Stimulated activated CD4-positive, alpha-beta T cell treated with anti-CD3 and anti-CD28 coated beads, Interleukin-1b, Interleukin-23, amount 100 ng/mL, for 48 hours (primary cell): ENCODE results near the gene TMEM231.
"Not testable (repeated sequence)": the region's sequence is repeated elsewhere in the genome, so short reads cannot be mapped to it uniquely, and the experiment has no call there.

ENCODE experiments used
- DNase-seq: peaks from one replicate; pipeline ENCODE4 v3.0.0-alpha.2; 2020

TMEM231 gene

DNA sequence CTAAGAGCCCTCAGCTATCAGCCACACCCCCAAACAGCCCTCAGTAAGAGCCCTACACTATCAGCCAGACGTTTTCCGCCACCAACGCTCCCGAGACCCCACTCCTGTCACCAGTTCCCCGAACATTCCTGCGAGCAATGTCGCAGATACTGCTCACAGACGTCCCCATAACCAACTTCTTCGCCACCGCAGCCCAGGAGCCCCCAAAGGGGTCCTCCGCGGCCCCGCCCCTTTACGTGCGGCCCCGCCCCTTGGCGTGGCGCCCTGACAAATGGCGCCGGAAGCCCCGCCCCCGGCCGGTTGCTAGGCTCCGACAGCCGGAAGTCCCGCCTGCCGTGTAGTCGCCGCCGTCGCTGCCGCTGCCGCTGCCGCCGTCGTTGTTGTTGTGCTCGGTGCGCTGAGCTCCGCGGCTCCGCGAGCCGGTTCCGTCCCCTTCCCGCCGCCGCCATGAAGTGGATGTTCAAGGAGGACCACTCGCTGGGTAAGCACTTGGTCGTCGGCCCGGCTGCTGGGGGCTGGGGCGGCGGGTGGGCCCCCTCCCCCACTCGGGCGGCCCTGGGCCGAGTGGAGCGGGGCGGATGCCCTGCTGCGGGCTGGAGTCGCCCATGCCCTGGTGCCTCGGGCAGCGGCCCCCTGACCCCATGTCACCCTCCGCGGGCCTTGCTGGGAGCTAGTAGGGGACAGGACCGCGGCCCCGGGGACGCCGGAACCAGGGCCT is 10.1 kb upstream of the TMEM231 start, which contains the start of gene GABARAPL2:
Gene GABARAPL2, plus strand, starts transcription at position 340 of the 718 bp plus-strand sequence. Its CDS starts 108 bp downstream, at position 448.
- peak; percentile 85 for DNase-seq

DNA sequence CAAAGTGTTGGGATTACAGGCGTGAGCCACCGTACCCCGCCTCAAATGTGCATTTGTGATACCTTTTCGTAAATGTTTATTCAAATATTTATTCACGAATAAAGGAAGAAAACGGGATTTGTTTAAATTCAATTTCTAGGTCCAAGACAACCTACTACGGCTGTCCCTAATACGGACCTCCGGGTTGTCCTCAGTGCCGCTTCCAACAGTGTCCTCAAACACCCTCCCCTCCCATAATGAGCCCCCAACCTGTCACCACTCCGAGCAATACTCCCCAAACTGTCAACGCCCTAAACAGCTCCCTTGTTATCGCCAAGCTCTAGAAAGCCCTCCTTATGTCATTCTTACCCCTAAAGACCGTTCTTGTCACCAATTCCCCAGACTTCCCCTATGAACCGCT is 9.6 kb upstream of the TMEM231 start:
- no peak for DNase-seq

DNA sequence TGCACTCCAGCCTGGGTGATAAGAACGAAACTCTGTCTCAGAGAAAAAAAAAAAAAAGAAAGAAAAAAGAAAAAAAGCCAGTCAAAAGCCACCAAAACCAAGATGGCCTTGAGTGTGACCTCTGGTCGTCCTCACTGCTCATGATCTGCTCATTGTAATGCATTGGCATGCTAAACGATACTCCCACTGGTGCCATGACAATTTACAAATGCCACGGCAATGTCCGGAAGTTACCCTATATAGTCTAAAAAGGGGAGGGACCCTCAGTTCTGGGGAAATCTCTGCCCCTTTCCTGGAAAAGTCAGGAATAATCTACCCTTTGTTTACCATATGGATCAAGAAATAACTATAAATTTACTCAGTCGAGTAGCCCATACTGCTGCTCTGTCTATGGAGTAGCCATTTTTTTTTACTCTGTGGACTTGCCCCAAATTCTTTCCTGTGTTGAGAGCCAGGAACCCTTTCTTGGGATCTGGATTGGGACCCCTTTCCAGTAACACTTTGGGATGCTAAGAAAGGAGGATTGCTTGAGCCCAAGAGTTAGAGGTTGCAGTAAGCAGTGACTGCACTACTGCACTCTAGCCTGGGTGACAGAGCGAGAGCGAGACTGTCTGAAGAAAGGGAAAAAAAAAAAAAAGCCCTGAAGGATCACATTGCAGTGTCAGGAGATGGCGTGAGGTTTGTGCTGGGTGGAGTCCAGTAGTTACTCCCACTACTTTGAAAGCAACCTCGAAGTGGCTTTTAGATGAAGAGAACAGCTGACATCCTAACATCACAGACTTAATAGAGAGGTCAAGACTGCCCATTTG is 3.7 kb upstream of the TMEM231 start:
- DNase-seq = no peak

DNA sequence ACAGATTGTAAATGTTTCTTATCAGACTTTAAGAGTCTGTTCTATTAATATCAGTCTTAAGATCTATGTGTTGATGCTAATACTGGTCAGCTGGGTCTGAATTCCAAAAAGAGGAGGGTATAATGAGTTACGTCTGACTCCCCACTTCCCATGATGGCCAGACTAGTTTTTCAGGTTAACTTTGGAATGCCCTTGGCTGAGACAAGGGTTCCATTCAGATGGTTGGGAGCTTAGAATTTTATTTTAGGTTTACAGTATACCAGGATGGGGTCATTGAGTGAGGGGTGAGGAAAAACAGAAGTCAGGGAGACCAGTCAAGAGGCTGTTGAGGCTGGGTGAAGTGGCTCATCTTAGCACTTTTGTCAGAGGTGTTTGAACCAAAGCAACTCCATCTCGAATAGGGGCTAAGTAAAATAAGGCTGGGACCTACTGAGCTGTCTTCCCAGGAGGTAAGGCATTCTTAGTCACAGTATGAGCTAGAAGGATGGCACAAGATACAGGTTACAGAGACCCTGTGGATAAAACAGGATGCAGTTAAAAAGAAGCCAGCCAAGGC is 2.9 kb upstream of the TMEM231 start:
- DNase-seq = no peak

DNA sequence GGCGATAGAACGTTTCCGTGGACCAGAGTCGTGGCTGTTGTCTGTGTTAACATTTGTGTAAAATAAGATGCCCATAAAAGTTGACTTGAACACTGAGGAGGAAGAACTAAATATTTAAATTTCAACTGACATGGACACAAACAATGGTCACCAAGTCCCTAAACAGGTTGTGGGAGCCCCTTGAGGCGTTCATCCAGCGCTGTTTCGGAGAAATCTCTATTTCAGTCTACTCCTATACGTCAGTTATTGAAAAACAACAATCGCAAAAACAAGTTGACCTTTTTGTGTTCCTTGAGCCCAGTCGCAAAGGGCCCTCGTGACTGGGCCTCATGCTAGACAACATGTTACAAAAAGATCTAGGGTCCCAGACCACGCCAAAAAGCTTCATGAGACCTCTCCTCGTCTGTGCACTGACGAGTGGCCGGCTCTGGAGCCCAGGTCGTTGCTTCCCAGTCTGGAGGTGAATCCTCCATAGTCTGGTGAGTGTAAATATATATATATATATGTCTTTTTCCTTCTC is 439 bp upstream of the TMEM231 start:
- no peak for DNase-seq

DNA sequence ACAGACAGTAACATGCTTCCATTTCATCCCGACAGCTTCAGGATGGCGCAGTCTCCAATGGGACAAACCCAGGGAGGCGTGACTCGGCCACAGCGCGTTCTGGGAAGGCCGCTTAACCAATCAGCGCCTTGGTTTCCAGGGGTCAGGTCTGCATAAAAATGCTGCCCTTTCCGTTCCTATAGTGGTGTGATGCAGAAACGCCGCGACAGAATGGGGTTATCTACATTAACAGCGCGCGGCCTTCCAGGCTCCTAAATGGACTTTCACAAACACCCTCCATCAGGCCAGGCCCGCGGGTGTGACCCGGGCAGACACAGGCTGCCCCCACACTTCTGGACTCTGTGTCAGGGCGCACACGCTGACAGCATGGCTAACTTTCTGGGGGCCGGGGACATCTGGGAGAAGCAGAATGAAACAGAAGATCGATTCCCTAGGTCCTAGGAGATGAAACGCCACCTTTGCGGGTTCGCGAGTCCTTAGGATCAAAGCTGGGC is 792 bp downstream of the TMEM231 start:
- DNase-seq = no peak

DNA sequence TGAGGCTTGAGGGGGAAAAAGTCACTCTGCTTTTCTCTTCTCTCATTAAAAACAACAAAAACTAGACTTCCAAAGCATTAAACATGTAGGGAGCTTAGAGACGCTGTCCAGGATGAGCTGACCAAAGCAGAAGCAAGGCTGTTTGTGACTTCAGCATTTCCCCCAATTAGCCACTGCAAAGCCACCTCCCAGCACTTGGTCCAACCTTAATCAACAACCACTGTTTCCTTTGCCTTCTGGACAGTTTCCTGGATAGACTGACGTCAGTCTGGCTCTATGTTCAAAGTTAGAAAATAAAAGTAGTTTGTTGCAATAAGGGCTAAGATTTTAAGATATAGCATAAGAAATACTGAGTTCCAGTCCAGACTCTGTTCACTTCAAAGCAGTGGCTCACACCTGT is 3.1 kb downstream of the TMEM231 start:
- no peak for DNase-seq

DNA sequence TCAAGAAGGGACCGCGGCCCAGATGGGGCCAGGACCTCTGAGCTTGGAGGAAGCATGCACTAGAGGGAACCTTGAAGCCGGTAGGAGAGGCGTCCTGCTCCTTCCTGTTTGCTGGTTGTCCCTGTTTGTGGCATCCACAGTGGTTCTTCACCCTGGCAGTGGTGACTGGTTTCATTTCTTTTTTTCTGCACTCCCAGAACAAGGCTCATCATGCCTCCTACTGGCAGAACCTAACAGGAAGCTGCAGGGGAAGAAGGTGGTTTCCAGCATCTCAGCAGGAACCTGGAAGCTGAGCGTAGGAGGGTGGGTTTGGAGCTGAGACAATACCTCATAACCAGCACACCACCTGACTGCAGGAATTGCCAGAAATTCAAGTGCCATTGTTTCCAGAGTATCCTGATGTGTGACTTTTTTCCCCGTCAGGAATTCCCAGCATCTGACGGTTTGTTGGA is 5.8 kb downstream of the TMEM231 start:
- DNase-seq = peak; percentile 39

DNA sequence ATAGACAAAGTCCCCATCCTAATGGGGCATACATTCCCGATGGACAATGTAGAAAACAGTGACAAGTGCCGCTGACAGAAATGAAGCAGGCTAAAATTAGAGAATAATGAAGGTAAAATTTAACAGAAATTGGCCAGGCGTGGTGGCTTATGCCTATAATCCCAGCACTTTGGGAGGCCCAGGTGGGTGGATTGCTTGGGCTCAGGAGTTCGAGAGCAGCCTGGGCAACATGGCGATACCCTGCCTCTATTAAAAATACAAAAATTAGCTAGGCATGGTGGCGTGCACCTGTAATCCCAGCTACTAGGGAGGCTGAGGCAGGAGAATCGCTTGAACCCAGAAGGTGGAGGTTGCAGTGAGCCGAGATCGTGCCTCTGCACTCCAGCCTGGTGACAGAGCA is 7.6 kb downstream of the TMEM231 start:
- DNase-seq = not testable (repeated sequence)

DNA sequence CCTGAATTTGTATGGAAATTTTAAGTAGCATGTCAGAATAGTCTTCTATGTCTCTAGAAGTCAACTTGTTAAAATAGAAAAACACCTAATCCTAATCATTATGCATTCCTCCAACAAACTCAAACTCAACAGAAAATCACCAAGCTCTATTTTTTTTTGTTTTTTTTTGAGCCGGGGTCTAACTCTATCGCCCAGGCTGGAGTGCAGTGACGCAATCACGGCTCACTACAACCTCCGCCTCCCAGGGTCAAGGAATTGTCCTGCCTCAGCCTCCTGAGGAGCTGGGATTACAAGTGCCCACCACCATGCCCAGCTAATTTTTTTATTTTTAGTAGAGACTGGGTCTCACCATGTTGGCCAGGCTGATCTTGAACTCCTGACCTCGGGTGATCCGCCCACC is 9.8 kb downstream of the TMEM231 start:
- DNase-seq = no peak

DNA sequence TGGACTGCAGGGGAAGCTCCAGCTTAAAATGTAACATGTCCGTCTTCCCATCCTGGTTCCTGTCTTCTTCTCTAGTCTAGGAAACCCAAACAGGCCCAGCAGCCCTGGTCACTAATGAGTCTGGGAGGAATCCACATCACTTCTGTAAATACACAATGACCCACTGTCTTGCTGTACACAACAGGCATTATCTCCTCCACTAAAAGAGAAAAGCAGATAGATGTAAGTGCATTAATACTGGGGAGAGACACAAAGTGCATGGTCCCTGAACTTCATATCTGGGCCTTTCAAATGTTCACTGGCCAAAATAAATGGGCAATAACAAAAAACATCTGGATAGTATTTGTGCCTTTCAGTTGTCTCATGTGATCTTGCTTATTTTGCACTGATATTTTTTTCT is 10.2 kb downstream of the TMEM231 start:
- not testable (repeated sequence) for DNase-seq

DNA sequence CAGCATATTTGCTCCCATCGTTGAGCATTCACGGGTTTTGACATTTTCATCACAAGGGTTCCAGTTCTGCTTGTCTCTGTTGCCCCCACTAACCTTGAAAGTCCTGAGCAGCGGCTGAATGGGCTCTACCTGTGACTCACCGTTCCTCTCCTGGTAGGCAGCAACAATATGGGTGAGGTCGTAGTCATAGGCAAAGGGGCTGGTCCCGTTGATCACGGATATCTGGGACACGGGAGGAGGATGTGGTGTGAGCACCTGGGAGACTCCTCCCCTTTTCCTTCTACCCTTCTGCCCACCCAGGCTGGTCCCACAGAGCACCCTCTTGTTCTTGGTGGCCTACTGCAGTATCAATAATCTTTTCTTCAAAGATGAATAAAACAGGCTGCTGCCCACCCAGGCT is 13.6 kb downstream of the TMEM231 start:
- DNase-seq = not testable (repeated sequence)

DNA sequence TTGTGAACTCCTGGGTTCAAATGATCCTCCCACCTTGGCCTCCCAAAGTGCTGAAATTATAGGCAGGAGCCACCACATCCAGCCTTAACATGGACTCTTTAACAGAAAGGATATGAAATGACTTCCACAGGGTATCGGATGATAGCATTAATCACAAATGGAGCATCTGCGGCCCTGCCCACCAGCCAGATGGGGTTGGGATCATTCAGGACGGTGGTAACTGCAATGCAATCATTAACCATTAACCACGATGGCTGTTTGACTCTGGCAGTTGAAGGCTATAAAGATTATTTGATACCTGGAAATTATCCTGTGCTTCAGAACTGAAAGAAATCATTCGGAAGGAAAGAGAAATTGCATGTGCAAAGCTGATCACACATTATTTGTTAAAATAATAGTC is 14.8 kb downstream of the TMEM231 start:
- no peak for DNase-seq

DNA sequence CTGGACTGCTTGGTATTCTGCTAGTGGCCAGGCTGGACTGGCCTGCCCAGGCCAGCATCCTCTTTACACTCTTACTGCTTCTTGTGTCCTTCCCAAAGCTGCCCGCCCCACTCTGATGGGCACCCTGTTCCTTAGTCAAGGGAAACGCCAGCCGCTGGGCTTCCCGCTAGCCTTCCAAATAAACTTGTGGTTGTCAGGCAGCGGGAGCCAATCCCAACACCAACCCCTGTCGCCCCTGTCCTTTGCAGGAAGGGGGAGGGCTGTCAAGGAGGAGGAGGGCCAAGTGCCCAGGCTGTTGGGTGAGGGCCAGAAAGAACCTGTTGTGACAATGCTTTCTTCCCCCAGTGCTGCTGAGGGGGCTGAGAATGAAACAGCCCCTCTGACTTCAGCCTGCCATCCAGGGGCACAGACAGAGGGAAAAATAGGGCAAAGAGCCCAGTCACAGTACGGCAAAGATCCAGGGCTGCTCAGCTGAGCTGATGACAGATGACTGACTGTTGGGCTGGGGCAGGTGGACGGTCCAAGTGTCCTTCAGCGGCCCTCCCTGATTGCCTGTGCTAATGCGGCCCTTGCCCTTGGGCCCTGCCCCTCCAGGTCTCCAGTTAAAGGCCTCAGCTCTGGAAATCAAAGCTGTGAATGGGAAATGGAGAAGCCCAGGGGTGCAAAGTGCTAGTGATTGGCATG is 17.0 kb downstream of the TMEM231 start:
- DNase-seq = not testable (repeated sequence)

DNA sequence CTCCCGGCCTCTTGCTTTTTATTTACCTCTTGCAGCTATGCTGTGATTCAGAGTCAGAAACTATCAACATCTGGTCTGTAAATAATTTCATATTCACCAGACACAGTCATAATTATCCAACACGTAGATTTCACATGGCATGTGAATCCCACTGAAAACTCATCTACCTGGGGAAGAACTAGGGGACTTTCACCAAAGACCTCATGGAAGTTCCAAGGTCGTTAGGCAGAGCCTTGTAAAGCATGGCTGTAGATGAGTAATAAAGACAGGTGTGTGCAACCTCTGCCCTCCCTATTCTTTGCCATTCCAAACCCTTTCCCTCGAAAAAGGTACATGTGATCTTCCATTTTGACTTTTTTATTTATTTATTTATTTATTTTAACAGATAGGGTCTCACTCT is 18.3 kb downstream of the TMEM231 start:
- no peak for DNase-seq

DNA sequence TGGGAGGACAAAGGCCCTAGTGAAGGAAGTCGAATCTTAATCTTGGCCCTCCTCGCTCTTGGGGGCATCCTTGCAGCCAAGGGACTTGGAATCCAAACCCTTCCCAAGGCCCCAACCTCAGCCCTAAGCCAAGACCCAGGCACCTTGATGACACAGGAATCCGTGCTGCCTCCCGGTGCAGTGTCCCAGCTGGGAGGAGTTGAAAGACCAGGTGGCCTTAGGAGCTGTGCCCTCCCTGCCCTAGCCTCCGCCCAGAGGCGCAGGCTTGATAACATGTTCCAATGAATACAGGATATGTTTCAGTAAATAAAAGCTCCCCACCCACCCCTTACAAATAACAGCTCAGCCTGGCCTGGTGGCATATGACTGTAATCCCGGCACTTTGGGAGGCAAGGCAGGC is 20.2 kb downstream of the TMEM231 start, which contains the start of gene CHST5:
Gene CHST5, minus strand, starts transcription at position 208 of the 400 bp plus-strand sequence. CDS start 5,724 bp downstream, outside the sequence.
- no peak for DNase-seq

DNA sequence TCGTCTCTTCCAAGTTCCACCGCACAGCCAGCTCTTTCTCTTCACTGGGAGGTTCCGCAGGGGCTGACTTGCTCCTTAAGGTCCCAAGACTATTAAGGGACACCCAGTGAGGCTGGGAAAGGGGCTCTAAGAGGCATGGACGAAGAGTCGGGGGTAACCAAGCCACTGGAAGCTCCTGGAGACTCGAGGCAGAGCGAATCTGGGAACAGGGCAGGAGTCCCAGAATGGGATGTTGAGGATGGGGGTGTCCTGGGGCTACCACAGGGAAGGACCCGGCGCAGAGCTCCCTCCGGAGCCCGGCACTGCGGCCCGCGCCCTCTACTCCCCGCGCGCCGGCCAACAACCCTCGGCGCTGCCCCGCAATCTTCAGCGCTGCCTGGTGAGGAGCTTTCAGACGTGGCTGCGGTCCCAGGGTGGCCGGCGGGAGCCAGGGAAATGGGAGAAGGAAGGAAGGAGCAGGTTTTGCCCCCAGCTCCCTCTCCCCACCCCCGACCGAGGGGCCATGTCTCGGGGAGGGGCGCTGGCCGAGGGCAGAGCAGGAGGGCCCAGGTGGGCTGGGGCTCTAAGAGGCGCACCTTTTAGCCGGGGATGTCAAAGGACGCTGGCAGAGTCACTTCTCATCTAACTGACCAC is 20.7 kb downstream of the TMEM231 start:
- no peak for DNase-seq

DNA sequence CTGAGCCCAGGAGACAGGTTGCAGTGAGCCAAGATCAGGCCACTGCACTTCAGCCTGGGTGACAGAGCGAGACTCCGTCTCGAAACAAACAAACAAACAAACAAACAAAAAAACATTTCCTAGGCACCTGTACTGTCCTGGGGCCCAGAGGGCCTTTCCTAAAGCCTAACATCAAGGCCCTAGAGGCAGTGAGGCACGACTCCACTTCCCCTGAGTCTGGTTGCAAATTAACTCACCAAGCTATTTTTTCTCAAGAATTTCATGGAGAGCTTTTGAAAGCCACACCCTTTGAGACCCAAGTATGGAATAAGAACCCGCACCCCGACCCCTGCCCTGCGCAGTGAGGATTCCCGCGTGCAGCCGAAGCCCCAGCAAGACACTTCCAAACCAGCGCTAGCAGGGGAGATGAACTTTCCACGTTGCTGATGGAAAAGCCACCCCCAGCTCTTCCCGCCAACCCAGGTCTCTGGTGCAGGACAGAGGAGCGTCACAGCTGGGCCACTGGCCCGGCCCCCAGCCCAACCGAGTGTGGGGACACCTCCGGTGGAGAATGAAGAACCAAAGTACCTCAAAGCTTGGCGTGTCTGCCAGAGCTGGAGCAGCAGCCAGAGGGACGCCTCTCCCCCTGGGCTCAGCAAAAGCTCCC is 21.4 kb downstream of the TMEM231 start:
- no peak for DNase-seq

DNA sequence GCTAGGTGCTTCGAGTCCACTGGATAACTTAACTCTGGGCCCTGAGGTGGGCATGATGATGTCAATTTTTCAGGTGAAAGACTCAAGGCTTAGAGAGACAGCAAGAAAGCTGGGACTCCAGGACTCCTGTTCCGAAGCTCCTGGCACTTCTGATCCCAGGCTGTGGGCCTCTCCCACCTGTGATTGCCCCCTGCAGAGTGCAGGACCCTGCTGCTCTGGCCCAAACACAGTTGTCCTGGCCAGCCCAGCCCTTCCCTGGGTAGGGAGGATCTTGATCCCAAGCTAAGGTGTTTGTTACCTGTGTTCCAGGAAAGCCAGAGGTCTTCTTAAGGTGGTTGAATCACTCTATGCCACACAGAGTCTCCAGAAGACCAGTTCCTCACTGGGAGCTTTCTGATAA is 23.3 kb downstream of the TMEM231 start:
- no peak for DNase-seq

DNA sequence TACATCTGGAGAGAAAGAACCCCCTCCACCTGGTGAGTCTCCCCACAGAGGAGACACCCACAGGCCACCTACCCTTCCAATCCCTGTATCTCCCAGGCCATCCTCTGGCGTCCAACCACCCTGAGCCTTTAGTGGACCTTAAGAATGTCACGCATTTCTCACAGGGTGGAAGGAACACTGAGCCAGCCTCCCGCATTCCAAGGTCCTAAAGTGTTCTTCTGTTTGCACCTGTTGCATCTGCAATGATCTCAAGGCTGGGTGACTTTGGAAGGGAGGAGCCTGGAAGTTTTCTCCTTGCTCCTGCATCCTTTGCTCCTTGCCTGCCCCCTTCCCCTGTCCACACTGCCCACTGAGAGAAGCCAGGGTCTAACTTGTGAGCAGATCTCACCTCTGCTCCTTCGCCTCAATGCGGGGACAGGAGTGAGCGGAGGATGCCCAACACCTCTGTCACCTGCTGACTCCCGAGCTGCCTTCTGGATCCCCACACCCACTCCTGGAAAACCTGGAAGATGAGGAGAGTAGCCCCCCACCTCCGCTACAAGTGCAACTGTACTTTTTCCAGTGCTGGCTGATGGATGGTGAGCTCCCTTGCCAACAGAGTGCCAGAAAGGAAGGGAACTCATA is 23.8 kb downstream of the TMEM231 start:
- DNase-seq = no peak

DNA sequence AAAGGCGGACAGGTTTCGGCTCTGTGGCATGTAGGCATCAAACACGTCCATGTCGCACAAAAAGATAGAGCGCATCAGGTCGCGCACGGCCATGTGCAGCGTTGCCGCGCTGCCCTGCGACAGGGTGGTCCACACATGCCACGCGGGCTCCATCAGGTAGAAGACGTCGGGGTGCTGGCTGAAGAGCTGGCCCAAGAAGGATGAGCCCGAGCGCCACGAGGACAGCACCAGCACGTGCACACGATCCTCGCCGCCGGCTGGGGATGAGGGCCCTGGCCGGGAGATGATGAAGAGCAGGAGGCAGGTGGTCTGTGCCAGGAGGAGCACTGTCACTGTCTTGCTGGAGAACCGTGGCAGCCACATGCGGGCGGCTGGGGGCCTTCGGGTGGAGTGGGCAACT is 26.1 kb downstream of the TMEM231 start:
- no peak for DNase-seq
